ENCODE results near the gene HSH2D.

DNA sequence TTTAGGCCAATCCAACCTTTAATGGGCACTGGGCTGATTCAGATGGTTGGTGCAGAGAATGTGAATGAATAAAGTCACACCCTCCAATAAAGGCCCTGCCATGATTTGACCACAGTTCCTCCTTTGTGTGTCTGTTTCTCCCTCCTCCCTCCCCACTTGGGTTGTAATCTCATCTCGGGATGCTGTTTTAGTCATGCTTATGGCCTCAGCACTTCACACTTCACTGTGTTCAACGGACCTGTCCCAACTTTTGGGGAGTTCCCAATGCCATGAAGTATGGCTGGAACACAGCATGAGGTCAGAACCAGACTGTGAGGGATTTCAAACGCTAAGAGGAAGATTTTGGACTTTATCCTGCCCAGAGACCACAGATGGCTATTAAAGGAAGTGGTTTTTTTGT lies 37.4 kb upstream of the HSH2D start:
- TF ChIP-seq SMC3 (IDR thresholded peaks at IDR 0.05; ENCODE audit: borderline replicate concordance, low read length): no peak
- no peak for TF ChIP-seq SIX5 (IDR thresholded peaks at IDR 0.05; ENCODE audit: low read depth, low read length, severe bottlenecking)
- TF ChIP-seq, protein P1, sequence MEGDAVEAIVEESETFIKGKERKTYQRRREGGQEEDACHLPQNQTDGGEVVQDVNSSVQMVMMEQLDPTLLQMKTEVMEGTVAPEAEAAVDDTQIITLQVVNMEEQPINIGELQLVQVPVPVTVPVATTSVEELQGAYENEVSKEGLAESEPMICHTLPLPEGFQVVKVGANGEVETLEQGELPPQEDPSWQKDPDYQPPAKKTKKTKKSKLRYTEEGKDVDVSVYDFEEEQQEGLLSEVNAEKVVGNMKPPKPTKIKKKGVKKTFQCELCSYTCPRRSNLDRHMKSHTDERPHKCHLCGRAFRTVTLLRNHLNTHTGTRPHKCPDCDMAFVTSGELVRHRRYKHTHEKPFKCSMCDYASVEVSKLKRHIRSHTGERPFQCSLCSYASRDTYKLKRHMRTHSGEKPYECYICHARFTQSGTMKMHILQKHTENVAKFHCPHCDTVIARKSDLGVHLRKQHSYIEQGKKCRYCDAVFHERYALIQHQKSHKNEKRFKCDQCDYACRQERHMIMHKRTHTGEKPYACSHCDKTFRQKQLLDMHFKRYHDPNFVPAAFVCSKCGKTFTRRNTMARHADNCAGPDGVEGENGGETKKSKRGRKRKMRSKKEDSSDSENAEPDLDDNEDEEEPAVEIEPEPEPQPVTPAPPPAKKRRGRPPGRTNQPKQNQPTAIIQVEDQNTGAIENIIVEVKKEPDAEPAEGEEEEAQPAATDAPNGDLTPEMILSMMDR (IDR thresholded peaks at IDR 0.05 in 2 of 3, conservative IDR thresholded peaks at IDR 0.05 in 1 of 3; ENCODE audit: control insufficient read depth in 2 of 3, extremely low read depth in 1 of 3, insufficient read depth in 1 of 3, low read depth in 3 of 3, low read length in 3 of 3): no peak
- TF ChIP-seq NFIC (IDR thresholded peaks at IDR 0.05; ENCODE audit: low read depth, low read length): no peak
